HG03354 (cell line): ENCODE data around the gene RAD51B.

Experiments
- ATAC-seq: cut with Tn5 transposase; IDR thresholded peaks from one replicate; pipeline ENCODE4 v1.9.1; 2021; ENCODE audit warnings: mild to moderate bottlenecking; ENCODE audit not compliant: unreplicated experiment, poor library complexity, severe bottlenecking

RAD51B gene

DNA sequence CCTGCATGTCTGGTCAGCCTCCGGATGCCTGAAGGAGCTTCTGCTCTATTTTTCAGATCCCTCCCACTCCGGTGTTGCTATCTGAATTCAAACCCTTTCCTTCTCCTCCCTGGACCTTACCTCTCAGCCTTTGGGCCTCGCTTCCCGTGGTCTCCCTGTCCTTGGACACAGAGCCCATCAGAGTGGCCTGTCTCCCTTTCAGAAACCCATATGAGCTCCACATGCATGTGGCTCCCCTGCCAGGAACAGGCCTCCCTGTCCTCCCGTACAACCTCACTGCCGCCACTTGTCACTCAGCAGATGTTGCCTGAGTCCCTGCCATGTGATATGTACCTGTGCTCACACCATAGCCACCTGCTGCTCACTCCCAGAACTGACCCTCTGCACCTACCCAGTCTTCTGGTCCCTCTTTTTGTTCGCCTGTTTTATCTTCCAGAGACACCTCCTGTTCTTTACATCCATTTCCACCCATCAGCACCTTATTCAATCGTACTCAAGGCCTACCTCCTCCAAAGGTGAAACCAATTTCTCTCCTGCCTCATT, 790.7 kb downstream of the RAD51B start:
- no peak for ATAC-seq

GRCh38 chr14:68611599-68611998, 792.0 kb downstream of the RAD51B start:
- no peak for ATAC-seq

DNA sequence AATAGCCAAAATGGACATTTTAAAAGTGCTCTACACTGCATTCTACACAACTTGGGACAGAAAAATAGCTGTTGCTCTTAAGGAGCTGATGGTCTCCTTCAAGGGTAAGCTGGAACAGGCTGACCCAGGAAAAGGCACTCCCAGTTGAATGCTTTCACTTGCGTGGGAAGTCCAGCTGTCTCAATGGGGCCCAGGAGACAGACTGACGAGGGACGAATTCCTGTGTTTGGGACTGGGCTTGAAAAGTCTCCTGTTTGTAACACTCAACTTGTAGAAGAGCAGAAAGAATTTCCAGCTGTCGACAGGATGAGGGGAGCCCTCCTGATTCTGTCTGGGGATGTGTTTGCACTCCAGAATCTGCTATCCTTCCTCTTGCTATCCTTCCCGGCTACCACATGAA, 792.5 kb downstream of the RAD51B start:
- ATAC-seq, result no peak

DNA sequence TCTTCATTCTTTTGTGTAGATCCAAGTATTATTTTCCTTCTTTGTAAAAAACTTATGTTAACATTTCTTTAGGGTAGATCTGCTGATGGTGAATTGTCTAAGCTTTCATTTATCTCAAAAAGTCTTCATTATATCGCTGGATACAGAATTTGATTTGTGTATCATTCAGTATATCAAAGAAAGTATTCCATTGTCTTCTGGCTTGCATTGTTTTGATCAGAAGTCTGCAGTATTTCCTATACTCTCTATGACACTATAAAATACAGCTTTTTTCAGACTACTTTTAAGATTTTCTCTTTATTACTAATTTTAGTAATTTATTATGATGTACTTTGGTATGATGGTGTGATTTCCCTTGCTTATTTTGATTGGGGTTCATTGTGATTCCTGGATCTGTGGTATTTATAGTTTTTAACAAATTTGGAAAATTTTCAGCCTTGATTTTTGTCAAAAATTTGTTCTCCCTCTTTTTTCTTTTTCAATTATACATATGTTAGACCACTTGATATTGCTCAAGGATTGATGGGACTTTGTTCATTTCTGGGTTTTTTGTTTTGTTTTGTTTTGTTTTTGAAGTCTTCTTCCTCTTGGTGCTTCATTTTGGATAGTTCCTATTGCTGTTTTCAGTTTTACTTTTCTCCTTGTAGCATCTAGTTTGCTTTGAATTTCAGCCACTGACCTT, 796.8 kb downstream of the RAD51B start:
- no peak for ATAC-seq

DNA sequence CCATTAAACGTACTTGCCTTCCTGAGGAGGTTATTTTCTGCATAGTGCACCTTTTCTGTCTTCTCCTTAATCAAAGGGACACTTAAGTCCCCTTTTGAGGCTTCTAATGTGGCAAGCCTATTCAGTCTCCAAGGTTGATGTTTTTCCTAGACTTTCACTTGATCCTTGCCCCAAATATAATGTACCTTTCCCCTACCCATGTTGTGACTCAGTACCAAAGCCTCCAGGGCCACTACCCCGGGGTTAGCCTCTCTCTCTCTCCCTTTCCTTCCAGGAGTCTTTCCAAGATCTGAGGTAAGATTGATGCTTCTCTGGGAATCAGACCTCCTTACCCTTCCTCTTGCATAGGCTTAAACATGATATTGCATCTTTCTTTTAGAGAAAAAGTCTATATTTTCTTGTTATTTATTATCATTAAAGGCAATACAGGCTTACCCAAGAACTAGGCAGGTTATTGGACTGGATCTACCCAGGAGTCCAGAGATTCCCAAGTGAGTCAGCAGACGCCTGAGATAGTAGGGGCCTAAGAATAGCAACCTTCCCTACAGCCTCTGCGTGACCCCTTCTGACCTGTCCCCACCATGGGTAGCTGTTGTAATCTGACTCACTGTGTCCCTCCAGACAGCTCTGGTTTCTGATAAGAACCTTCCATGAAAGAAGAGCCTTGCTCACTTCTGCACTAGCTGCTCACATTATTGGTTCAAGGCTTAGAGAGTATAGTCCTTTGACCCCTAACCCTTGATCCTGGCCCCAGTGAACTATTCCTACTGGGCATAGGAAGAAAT, 800.4 kb downstream of the RAD51B start:
- no peak for ATAC-seq

GRCh38 chr14:68621400-68622365, 802.1 kb downstream of the RAD51B start:
- ATAC-seq, result no peak

DNA sequence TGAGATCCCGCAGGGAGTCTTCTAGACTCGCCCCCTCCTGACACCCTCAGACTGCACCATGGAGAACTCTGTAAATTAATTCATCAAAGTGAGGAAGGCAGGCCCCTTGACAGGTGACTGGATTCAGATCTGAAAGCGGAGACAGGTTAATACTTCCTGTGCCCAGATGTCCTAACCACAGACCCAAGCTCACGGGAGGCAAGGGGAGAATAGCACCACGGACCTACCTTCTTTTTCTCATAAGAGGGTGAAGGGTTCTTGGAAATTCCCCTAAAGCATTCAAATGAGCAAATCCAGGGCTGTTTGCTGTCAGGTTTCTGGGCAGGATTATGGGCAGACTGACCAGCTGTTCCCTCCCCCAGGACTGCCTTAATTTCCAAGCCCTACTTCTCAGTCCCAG, 803.3 kb downstream of the RAD51B start:
- ATAC-seq, result no peak

DNA sequence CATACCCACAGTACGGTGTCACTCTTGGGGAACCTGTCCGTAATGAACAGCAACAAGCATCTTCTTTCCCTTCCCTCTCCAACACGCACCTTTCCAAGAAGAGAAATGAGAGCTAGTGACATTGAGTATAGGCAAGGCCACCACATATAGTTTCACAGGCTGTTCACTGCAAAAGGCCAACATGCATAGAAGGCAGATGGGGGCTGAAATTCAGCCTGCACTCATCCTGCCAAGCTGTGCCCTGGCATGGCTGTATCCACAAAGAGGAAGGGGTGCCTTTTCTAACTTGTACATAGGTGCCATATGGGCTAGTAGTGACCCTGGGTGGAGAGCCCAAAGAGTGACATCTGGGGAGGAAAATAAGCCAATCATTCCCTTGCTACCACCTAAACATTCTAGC, 803.7 kb downstream of the RAD51B start:
- no peak for ATAC-seq

DNA sequence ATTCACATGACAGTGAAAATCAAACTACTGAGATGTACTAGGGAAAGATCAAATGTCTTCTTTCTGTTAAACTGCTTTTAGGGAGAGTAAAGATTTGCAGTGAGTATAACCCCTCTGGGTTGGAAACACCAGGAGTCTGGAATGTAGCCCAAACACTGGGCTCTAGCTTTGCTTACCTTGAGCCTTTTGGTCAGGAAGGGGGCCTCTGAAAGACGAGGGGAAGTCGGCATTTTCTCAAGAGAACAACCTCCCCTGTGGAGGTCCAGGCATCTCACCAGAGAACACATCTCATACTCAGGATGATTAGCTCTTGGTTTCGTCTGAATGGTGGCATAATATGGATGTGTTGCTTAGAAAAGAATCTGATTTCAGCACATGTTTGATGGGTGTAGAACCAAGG, 804.2 kb downstream of the RAD51B start:
- ATAC-seq, result no peak

DNA sequence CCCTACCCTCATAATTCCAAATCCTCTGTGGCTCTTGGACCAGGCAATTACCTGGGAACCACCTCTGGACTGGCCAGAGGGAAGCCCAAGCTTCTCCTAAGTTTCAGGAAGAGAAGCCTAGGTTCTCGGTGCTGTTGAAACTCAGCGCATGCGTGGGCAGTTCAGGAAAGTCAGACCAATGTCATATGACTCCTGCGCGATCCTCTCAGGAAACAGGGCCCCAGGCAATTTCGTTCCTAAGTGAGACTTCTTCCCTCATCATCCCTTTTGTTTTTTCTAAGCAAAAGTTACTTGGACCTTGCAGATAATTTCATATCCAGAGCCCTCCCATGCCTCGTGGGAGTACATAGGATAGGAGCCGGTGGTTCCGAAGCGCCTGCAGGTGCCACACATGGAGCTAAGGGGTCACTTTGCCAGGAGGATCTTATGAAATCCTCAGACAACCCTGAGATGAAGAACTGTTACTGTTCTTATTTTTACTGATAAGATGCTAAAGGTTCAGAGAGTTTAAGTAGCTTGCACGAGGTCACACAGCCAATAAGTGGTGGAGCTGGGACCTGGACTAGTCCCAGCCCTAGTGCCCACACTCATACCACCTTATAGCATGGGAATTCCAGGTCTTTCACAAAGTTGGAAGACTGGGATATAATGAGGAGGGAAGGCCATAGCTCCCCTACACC, 805.1 kb downstream of the RAD51B start:
- ATAC-seq, result no peak

GRCh38 chr14:68625366-68626090, 805.9 kb downstream of the RAD51B start:
- ATAC-seq, result no peak

DNA sequence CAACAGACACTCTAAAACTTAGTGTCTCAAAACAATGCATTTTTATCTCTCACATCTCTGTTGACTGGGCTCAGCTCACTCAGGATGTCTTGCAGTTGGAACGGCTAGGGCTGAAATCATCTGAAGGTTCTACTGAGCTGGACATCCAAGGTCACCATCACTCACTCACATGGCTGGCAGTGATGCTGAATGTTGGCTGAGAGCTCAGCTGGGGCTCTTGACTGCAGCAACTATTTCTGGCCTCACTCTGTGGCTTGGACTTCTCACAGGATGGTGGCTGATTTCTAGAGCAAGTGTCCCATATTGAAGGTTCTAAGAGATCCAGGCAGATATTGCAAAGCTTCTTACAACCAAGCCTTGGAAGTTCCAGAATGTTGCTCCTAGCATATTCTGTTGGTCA, 806.8 kb downstream of the RAD51B start:
- no peak for ATAC-seq

GRCh38 chr14:68627050-68627867, 807.7 kb downstream of the RAD51B start:
- no peak for ATAC-seq

- no peak for ATAC-seq
Measured at GRCh38 chr14:68627868-68628604, 808.5 kb downstream of the RAD51B start.

DNA sequence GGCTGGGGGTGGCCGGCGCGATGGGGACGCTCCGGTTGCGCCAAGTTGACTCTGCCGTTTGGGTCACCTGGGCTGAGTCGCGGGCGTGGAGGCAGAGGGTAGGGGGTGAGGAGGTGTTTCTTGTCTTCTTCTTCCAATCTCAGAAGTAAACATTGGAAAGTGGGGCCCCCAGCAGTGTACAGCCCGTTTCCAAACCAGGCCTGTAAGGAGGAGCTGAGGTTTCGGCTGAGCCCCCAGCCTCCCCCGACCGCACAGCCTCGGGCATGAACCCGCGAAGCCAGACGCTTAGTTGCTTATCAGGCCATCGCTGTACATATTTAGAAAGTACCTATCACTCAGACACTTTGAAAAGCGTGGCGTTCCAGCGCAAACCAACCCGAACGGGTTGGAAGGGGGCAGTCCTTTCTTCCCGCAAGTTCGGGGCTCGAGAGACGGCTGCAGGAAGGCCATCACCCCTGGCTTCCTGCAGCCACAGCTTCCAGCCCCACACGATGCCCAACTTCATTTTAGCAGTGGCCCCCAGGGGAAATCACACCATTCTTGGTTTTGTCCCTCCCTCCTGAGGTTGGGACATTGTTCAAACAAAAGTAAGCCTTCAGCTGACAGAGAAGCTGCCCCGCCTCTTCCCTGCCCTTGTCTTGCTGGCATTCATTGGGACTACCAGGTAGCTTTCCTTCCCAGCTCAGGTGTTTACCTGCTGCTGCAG, 809.2 kb downstream of the RAD51B start:
- ATAC-seq, result no peak

GRCh38 chr14:68630081-68630571, 810.5 kb downstream of the RAD51B start:
- ATAC-seq, result no peak
